Measurements from ENCODE around the gene CPA5. TPM values are rescaled to one million over a fixed set of nuclear protein-coding genes. Genes with fewer than 3 reads are reported as not detected.

CPA5 gene
- total and polyA plus RNA-seq, 2 experiments from 2014 or later, result not detected

DNA sequence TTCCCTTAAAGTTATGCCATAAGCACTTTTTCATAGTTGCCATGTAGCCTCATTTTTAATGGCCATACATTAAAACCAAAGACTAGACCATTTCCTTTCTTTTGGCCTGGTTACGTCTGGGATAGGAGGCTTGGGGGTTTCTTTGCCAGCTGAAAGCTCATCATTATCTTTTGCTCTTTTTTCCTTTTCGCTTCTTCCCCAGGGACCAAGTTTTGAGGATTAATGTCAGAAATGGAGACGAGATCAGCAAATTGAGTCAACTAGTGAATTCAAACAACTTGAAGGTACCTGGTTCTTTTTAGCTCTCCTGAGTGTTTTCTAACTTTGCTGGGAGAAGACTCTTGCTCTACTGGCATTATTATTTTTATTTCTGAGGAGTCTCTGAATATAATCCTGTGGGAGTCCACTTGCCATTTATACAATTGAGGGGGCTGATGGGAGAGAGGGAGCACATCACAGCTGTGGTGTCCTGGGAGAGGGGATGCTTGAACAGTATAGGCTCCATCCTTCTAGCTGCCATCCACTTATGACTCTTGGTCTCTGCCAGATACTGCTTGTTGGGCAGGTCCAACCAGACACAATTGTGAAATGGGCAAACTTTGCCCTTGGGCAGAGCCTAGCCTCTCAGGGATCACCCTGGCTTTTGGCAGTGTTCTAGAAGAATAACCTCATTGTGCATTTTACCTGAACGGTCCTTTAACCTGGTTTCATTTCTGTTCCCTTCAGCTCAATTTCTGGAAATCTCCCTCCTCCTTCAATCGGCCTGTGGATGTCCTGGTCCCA lies 45.9 kb upstream of the CPA5 start:
- Histone ChIP-seq H4K20me1 (replicated peaks; ENCODE audit: insufficient read depth) (no peaks in the 10 kb centered on the region), H3K27ac (ENCODE audit: low read depth) (no peak overlapping the region), H3K9me2 (ENCODE audit: insufficient read depth) (no peaks in the 10 kb centered on the region), H3K4me1 (ENCODE audit: insufficient read depth) (no peaks in the 10 kb centered on the region), H3K4me3 (no peak overlapping the region), H3K36me3 (ENCODE audit: insufficient read depth) (no peaks in the 10 kb centered on the region), H2AFZ (no peak overlapping the region), H3F3A (replicated peaks; ENCODE audit: low read depth) (no peaks in the 10 kb centered on the region), H3K79me2 (replicated peaks; ENCODE audit: insufficient read depth) (no peaks in the 10 kb centered on the region), H3K4me2 (no peak overlapping the region), H3K27me3 (ENCODE audit: insufficient read depth) (no peaks in the 10 kb centered on the region)
- Mint-ChIP-seq H3K36me3 (ENCODE audit: low read depth) (no peaks in the 10 kb centered on the region), H3K4me3 (no peak overlapping the region), H3K27me3 (ENCODE audit: insufficient read depth, low read depth, poor library complexity) (peaks cover 9% of the 10 kb centered on the region), H3K4me1 (no peaks in the 10 kb centered on the region), H3K27ac (no peak overlapping the region), H3K9me3 (no peaks in the 10 kb centered on the region; the same call in 2 of the 3 replicates)
- no peak for TF ChIP-seq ZNF114 (CRISPR knock-in tag; IDR thresholded peaks at IDR 0.05)
- TF ChIP-seq POLR2AphosphoS5 (IDR thresholded peaks at IDR 0.05; ENCODE audit: low read depth), result no peak
- TF ChIP-seq, protein P1, sequence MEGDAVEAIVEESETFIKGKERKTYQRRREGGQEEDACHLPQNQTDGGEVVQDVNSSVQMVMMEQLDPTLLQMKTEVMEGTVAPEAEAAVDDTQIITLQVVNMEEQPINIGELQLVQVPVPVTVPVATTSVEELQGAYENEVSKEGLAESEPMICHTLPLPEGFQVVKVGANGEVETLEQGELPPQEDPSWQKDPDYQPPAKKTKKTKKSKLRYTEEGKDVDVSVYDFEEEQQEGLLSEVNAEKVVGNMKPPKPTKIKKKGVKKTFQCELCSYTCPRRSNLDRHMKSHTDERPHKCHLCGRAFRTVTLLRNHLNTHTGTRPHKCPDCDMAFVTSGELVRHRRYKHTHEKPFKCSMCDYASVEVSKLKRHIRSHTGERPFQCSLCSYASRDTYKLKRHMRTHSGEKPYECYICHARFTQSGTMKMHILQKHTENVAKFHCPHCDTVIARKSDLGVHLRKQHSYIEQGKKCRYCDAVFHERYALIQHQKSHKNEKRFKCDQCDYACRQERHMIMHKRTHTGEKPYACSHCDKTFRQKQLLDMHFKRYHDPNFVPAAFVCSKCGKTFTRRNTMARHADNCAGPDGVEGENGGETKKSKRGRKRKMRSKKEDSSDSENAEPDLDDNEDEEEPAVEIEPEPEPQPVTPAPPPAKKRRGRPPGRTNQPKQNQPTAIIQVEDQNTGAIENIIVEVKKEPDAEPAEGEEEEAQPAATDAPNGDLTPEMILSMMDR (conservative IDR thresholded peaks at IDR 0.05; ENCODE audit: low read depth in 2 of 2), result no peak
- TF ChIP-seq, protein P2, sequence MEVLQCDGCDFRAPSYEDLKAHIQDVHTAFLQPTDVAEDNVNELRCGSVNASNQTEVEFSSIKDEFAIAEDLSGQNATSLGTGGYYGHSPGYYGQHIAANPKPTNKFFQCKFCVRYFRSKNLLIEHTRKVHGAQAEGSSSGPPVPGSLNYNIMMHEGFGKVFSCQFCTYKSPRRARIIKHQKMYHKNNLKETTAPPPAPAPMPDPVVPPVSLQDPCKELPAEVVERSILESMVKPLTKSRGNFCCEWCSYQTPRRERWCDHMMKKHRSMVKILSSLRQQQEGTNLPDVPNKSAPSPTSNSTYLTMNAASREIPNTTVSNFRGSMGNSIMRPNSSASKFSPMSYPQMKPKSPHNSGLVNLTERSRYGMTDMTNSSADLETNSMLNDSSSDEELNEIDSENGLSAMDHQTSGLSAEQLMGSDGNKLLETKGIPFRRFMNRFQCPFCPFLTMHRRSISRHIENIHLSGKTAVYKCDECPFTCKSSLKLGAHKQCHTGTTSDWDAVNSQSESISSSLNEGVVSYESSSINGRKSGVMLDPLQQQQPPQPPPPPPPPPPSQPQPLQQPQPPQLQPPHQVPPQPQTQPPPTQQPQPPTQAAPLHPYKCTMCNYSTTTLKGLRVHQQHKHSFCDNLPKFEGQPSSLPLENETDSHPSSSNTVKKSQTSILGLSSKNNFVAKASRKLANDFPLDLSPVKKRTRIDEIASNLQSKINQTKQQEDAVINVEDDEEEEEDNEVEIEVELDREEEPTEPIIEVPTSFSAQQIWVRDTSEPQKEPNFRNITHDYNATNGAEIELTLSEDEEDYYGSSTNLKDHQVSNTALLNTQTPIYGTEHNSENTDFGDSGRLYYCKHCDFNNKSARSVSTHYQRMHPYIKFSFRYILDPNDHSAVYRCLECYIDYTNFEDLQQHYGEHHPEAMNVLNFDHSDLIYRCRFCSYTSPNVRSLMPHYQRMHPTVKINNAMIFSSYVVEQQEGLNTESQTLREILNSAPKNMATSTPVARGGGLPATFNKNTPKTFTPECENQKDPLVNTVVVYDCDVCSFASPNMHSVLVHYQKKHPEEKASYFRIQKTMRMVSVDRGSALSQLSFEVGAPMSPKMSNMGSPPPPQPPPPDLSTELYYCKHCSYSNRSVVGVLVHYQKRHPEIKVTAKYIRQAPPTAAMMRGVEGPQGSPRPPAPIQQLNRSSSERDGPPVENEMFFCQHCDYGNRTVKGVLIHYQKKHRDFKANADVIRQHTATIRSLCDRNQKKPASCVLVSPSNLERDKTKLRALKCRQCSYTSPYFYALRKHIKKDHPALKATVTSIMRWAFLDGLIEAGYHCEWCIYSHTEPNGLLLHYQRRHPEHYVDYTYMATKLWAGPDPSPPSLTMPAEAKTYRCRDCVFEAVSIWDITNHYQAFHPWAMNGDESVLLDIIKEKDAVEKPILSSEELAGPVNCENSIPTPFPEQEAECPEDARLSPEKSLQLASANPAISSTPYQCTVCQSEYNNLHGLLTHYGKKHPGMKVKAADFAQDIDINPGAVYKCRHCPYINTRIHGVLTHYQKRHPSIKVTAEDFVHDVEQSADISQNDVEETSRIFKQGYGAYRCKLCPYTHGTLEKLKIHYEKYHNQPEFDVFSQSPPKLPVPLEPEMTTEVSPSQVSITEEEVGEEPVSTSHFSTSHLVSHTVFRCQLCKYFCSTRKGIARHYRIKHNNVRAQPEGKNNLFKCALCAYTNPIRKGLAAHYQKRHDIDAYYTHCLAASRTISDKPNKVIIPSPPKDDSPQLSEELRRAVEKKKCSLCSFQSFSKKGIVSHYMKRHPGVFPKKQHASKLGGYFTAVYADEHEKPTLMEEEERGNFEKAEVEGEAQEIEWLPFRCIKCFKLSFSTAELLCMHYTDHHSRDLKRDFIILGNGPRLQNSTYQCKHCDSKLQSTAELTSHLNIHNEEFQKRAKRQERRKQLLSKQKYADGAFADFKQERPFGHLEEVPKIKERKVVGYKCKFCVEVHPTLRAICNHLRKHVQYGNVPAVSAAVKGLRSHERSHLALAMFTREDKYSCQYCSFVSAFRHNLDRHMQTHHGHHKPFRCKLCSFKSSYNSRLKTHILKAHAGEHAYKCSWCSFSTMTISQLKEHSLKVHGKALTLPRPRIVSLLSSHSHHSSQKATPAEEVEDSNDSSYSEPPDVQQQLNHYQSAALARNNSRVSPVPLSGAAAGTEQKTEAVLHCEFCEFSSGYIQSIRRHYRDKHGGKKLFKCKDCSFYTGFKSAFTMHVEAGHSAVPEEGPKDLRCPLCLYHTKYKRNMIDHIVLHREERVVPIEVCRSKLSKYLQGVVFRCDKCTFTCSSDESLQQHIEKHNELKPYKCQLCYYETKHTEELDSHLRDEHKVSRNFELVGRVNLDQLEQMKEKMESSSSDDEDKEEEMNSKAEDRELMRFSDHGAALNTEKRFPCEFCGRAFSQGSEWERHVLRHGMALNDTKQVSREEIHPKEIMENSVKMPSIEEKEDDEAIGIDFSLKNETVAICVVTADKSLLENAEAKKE (CRISPR knock-in tag; IDR thresholded peaks at IDR 0.05), result no peak
- TF ChIP-seq CREB1 (CRISPR knock-in tag; IDR thresholded peaks at IDR 0.05; ENCODE audit: low read depth), result no peak
- no peak for TF ChIP-seq NANOG (IDR thresholded peaks at IDR 0.05; ENCODE audit: borderline replicate concordance)
- TF ChIP-seq, protein P3, sequence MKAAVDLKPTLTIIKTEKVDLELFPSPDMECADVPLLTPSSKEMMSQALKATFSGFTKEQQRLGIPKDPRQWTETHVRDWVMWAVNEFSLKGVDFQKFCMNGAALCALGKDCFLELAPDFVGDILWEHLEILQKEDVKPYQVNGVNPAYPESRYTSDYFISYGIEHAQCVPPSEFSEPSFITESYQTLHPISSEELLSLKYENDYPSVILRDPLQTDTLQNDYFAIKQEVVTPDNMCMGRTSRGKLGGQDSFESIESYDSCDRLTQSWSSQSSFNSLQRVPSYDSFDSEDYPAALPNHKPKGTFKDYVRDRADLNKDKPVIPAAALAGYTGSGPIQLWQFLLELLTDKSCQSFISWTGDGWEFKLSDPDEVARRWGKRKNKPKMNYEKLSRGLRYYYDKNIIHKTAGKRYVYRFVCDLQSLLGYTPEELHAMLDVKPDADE (IDR thresholded peaks at IDR 0.05), result no peak
- no peak for TF ChIP-seq EZH2phosphoT487 (IDR thresholded peaks at IDR 0.05; ENCODE audit: unreplicated experiment)
- TF ChIP-seq, protein P4, sequence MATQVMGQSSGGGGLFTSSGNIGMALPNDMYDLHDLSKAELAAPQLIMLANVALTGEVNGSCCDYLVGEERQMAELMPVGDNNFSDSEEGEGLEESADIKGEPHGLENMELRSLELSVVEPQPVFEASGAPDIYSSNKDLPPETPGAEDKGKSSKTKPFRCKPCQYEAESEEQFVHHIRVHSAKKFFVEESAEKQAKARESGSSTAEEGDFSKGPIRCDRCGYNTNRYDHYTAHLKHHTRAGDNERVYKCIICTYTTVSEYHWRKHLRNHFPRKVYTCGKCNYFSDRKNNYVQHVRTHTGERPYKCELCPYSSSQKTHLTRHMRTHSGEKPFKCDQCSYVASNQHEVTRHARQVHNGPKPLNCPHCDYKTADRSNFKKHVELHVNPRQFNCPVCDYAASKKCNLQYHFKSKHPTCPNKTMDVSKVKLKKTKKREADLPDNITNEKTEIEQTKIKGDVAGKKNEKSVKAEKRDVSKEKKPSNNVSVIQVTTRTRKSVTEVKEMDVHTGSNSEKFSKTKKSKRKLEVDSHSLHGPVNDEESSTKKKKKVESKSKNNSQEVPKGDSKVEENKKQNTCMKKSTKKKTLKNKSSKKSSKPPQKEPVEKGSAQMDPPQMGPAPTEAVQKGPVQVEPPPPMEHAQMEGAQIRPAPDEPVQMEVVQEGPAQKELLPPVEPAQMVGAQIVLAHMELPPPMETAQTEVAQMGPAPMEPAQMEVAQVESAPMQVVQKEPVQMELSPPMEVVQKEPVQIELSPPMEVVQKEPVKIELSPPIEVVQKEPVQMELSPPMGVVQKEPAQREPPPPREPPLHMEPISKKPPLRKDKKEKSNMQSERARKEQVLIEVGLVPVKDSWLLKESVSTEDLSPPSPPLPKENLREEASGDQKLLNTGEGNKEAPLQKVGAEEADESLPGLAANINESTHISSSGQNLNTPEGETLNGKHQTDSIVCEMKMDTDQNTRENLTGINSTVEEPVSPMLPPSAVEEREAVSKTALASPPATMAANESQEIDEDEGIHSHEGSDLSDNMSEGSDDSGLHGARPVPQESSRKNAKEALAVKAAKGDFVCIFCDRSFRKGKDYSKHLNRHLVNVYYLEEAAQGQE (IDR thresholded peaks at IDR 0.05; ENCODE audit: unreplicated experiment), result no peak
- TF ChIP-seq EZH2 (IDR thresholded peaks at IDR 0.05; ENCODE audit: low read depth, unreplicated experiment), result no peak
- no peak for TF ChIP-seq STAT1 (IDR thresholded peaks at IDR 0.05; ENCODE audit: unreplicated experiment)
- TF ChIP-seq ZNF331 (CRISPR knock-in tag; IDR thresholded peaks at IDR 0.05; ENCODE audit: low read depth), result no peak
- TF ChIP-seq JUNB (IDR thresholded peaks at IDR 0.05; ENCODE audit: unreplicated experiment), result no peak
- DNase-seq (ENCODE audit: low spot score), result no peak
- no peak for ATAC-seq

Measured in GM23338 (cell line).